Spinal cord (tissue), 10 donors: ENCODE data around the gene NACC1. TPM values are rescaled to one million over a fixed set of nuclear protein-coding genes. Genes with fewer than 3 reads are reported as not detected.

ENCODE experiments used
- DNase-seq, 6 donors: peaks; one replicate each; pipeline versions ENCODE4 v3.0.0 to v3.0.0-alpha.2; 2013 to 2015; ENCODE audit warnings: low spot score in 6 of 6, low read depth in 4 of 6
- H3K27ac ChIP-seq: one replicate; pipeline ENCODE4 v1.5.1; 2013; ENCODE audit warnings: low read depth, low read length, control low read depth
- H3K27me3 ChIP-seq: one replicate; pipeline ENCODE4 v1.6.1; 2013; ENCODE audit warnings: low read length; ENCODE audit not compliant: control insufficient read depth, insufficient read depth
- H3K36me3 ChIP-seq: one replicate; pipeline ENCODE4 v1.6.1; 2013; ENCODE audit warnings: low read length; ENCODE audit not compliant: control insufficient read depth, insufficient read depth
- H3K4me1 ChIP-seq: one replicate; pipeline ENCODE4 v1.6.1; 2013; ENCODE audit warnings: low read length; ENCODE audit not compliant: control insufficient read depth, insufficient read depth
- H3K4me3 ChIP-seq: one replicate; pipeline ENCODE4 v1.5.1; 2013; ENCODE audit warnings: low read depth, low read length, control low read depth
- H3K9me3 ChIP-seq: one replicate; pipeline ENCODE4 v1.6.1; 2013; ENCODE audit warnings: low read length; ENCODE audit not compliant: control insufficient read depth, insufficient read depth
- WGBS: methylation state at CpG from one replicate; pipeline ENCODE4 v1.1.5; 2013; ENCODE audit warnings: missing lambda C conversion rate; ENCODE audit not compliant: insufficient coverage; 5-methylcytosine and 5-hydroxymethylcytosine counted together
- polyA plus RNA-seq, 2 donors: library from polyadenylated mRNA; unstranded; fragments of 120-200 nt; gene quantifications; one replicate each; pipeline ENCODE4 v1.2.1, GENCODE V29; 2013; ENCODE audit not compliant: insufficient read length in 2 of 2
- total RNA-seq, 2 donors: library from RNA; depleted of rRNA in 1 of 2; stranded (reverse); fragments of 120-200 nt in 1 of 2; fragments of >200 nt in 1 of 2; gene quantifications; one replicate each; pipeline versions ENCODE4 v1.2.3 to v1.2.4, GENCODE V29; 2013 to 2014
- donor health status: healthy.

NACC1 gene
- total and polyA plus RNA-seq, 4 donors, result 13.3 to 45.7 (median 34.0) TPM

GRCh38 chr19:13103581-13104359 lies 14.3 kb upstream of the NACC1 start:
- H3K9me3 ChIP-seq, result no peaks in the 10 kb centered on the region
- H3K4me3 ChIP-seq, result no peak overlapping the region
- H3K27ac ChIP-seq, result peak overlapping the region; percentile 16
- H3K27me3 ChIP-seq, result peaks cover 22% of the 10 kb centered on the region
- DNase-seq, result no peak
- H3K36me3 ChIP-seq, result peaks cover 72% of the 10 kb centered on the region
- WGBS, result 80% methylated on average over 6 of the region's 13 CpGs
- H3K4me1 ChIP-seq, result peaks cover 54% of the 10 kb centered on the region

- H3K27me3 ChIP-seq, result peaks cover 17% of the 10 kb centered on the region
- H3K4me3 ChIP-seq, result no peak overlapping the region
- 33% methylated on average over 32 of the region's 33 CpGs for WGBS
- peaks cover 49% of the 10 kb centered on the region for H3K4me1 ChIP-seq
- H3K36me3 ChIP-seq, result peaks cover 73% of the 10 kb centered on the region
- DNase-seq, result no peak
- peak overlapping the region; percentile 52 for H3K27ac ChIP-seq
- no peaks in the 10 kb centered on the region for H3K9me3 ChIP-seq
These were observed 13.7 kb upstream of the NACC1 start for GRCh38 chr19:13104360-13104847.

GRCh38 chr19:13104848-13105711 lies 13.0 kb upstream of the NACC1 start:
- 79% methylated on average over 14 of the region's 29 CpGs for WGBS

GRCh38 chr19:13109361-13110098 lies 8.5 kb upstream of the NACC1 start:
- H3K36me3 ChIP-seq, result peaks cover 86% of the 10 kb centered on the region
- no peaks in the 10 kb centered on the region for H3K9me3 ChIP-seq
- DNase-seq, result no peak
- no peak overlapping the region for H3K27ac ChIP-seq
- H3K4me1 ChIP-seq, result peaks cover 7% of the 10 kb centered on the region
- 96% methylated on average over 28 of the region's 30 CpGs for WGBS
- no peak overlapping the region for H3K4me3 ChIP-seq
- no peaks in the 10 kb centered on the region for H3K27me3 ChIP-seq

More at GRCh38 chr19:13104848-13105711, 13.0 kb upstream of the NACC1 start:
- Histone ChIP-seq H3K36me3 (peaks cover 74% of the 10 kb centered on the region), H3K4me3 (no peak overlapping the region), H3K4me1 (peaks cover 43% of the 10 kb centered on the region), H3K9me3 (no peaks in the 10 kb centered on the region), H3K27ac (peak overlapping the region; percentile 52), H3K27me3 (peaks cover 11% of the 10 kb centered on the region)
- DNase-seq, result no peak

DNA sequence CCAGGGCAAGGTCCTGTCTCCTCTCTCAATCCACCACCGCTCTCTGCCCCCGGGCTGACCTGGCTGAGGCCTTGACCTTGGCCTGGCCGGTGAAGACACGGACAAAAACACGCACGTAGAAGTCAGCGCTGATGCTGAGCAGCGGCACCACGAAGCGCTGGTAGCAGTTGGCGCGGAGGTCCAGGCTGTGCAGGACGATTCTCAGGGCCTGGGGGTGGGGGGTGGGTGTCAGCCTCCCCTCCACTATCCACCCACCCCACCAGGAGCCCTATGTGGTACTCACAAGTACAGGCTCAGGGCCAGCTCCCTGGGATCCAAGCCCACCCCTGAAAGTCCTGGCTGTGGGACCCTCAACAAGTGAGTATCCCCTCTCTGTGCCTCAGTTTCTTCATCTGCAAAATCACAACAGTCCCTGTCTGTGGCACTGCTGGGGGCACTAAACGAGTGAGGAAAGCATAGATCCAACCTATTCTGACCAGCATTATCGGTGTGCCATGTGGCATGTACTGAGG lies 7.9 kb upstream of the NACC1 start:
- Histone ChIP-seq H3K4me3 (no peak overlapping the region), H3K36me3 (peaks cover 85% of the 10 kb centered on the region), H3K27me3 (no peaks in the 10 kb centered on the region), H3K4me1 (peaks cover 2% of the 10 kb centered on the region), H3K9me3 (no peaks in the 10 kb centered on the region), H3K27ac (no peak overlapping the region)
- WGBS, result 93% methylated on average over 4 of the region's 15 CpGs
- no peak for DNase-seq

GRCh38 chr19:13112555-13112954 lies 5.5 kb upstream of the NACC1 start:
- 93% methylated on average over 10 of the region's 10 CpGs for WGBS
- Histone ChIP-seq H3K4me1 (peaks cover 26% of the 10 kb centered on the region), H3K27me3 (no peaks in the 10 kb centered on the region), H3K27ac (no peak overlapping the region), H3K4me3 (no peak overlapping the region), H3K9me3 (no peaks in the 10 kb centered on the region), H3K36me3 (peaks cover 70% of the 10 kb centered on the region)
- DNase-seq, result no peak

GRCh38 chr19:13115936-13116281 lies 2.2 kb upstream of the NACC1 start:
- DNase-seq, result no peak
- Histone ChIP-seq H3K36me3 (peaks cover 48% of the 10 kb centered on the region), H3K27me3 (no peaks in the 10 kb centered on the region), H3K4me1 (peaks cover 51% of the 10 kb centered on the region), H3K27ac (no peak overlapping the region), H3K4me3 (peak overlapping the region; percentile 94), H3K9me3 (no peaks in the 10 kb centered on the region)
- 2% methylated on average over 18 of the region's 18 CpGs for WGBS

DNA sequence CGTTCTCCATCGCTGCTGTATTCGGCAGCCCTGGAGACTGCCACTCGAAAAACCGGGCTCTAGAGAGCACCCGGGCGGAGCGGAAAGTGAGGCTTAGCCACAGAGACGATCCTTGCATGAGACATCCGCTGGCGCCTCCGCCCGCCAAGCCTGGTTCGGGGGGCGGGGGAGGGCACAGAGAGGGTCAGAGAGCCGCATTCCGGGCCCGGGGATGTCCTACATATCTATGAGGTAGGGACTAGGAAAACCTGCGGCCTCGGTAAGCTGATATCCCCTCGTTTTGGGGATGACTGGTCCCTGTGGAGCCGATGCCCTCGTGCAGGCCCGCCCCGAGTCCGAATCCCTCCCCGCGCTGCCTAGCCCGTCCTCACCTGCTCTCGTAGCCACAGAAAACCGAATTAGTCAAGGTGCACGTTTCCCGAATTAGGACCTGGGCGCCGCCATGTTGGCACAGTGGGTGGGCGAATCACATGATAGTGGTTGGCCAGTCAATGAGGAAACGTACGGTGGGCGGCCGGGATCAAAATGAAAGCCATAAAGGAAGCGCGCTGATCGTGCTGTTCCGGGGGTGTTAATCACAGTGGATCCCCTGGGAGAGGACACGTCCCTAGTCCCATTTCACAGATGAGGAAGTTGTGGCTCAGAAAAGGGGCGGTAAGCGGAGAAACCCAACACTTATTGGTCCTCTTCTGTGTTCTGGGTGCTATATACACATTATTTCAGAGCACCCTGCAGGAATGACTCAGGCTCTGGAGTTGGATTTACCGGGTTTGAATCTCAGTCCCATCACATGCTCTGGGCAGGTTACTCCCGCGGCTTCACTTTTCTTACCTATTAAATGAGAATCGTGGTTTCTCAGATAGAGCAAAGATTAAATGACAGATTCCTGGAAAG lies 1.5 kb upstream of the NACC1 start, which contains the start of gene TRMT1:
Gene TRMT1 (minus strand): TSS at position 459 of the 894 bp plus-strand sequence. CDS start 341 bp downstream, at position 118.
- peak; percentile 85 to 98 (median 93) for DNase-seq
- Histone ChIP-seq H3K4me1 (peaks cover 51% of the 10 kb centered on the region), H3K36me3 (peaks cover 48% of the 10 kb centered on the region), H3K4me3 (peak within 1 kb of the TSS; percentile 94), H3K27ac (peak within 1 kb of the TSS; percentile 61), H3K27me3 (no peaks in the 10 kb centered on the region), H3K9me3 (no peaks in the 10 kb centered on the region)
- WGBS, result under 1% methylated on average over 47 of the region's 51 CpGs
